ENCODE measurements around the gene SLIRP.

GRCh38 chr14:77663293-77663692, 44.6 kb upstream of the SLIRP start:
- TF ChIP-seq CTCF (conservative IDR thresholded peaks at IDR 0.05; ENCODE audit: low read depth, low read length) = no peak
- no peak for TF ChIP-seq POLR2A (IDR thresholded peaks at IDR 0.05; ENCODE audit: low read depth, low read length)
- TF ChIP-seq RFX5 (IDR thresholded peaks at IDR 0.05; ENCODE audit: low read depth, low read length) = no peak
- TF ChIP-seq CHD1 (IDR thresholded peaks at IDR 0.05; ENCODE audit: low read depth, low read length) = no peak
- no peak for TF ChIP-seq MXI1 (IDR thresholded peaks at IDR 0.05; ENCODE audit: borderline replicate concordance, low read depth, low read length)
- no peak for TF ChIP-seq CEBPB (IDR thresholded peaks at IDR 0.05; ENCODE audit: low read depth, low read length)
